ENCODE measurements around the gene GSE1.

GSE1 gene

GRCh38 chr16:85621698-85622428 is 8.7 kb downstream of the GSE1 start:
- no peak for FAIRE-seq

- FAIRE-seq, result no peak
Observed at GRCh38 chr16:85622683-85623082, 9.6 kb downstream of the GSE1 start.

DNA sequence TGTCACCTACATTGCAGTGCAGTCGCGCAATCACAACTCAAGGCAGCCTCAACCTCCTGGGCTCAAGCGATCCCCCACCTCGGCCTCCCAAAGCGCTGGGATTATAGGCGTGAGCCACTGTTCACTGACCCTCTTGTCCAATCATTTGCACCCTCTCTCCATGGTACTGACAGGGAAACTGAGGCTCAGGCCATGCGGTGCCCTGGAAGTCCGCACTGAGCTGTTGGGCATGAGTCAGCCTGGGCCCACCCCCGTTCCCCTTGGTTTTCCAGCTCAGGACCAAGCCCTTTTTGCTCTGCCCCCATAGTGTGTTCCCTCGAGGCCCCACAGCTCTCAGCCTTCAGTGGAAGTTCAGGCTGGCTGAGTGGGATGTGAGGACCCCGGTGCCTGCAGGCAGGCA is 10.1 kb downstream of the GSE1 start:
- FAIRE-seq, result no peak

DNA sequence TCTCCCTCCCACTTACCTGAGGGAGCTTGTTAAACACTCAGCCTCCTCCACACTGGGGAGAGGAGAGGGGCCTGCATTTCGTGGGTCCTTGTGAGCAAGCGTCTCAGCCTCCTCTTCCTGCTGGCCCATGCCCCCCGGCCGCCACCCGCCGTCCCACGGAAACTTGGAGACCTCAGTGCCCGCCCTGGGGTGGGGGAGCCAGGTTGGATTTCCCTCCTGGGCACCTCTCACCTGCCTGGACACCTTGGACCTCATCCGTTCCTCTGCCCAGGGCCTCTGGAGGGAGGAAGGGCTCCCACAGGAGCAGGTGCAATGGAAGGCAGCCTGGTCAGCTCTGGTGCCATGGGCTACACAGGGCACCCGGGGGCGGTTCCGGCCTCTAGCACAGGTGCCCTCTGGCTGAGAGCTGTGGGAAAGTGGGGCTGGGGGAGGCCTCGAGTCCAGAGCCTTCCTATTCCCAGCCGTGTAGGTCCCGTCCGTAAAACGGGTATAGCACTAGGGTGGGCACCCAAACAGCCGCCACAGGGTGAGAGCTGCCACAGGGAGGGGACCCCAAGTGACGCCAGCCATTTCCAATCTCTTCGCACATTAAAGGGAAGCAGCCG is 11.0 kb downstream of the GSE1 start:
- FAIRE-seq, result no peak

GRCh38 chr16:85624646-85625045 is 11.5 kb downstream of the GSE1 start:
- no peak for FAIRE-seq

DNA sequence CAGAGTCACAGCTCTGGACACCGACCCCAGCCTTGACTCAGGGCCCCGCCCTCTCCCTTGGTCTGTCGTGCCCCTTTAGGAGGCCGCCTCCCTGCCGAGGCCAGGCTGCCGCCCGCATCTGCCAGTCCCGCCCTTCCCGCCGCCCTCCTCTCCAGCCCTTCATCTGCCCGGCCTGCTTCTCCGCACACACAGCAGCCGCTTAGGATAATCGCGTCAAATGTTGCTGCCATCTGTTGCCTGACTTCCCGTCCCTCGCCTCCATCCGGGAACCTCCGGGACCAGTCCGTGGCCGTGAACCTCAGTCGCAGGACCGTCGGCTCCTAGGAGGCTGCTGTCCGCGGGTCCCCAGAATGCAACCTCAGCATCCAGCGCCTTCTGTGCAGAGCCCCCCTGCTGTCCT is 11.9 kb downstream of the GSE1 start:
- FAIRE-seq, result no peak

GRCh38 chr16:85625485-85626117 is 12.5 kb downstream of the GSE1 start:
- no peak for FAIRE-seq

DNA sequence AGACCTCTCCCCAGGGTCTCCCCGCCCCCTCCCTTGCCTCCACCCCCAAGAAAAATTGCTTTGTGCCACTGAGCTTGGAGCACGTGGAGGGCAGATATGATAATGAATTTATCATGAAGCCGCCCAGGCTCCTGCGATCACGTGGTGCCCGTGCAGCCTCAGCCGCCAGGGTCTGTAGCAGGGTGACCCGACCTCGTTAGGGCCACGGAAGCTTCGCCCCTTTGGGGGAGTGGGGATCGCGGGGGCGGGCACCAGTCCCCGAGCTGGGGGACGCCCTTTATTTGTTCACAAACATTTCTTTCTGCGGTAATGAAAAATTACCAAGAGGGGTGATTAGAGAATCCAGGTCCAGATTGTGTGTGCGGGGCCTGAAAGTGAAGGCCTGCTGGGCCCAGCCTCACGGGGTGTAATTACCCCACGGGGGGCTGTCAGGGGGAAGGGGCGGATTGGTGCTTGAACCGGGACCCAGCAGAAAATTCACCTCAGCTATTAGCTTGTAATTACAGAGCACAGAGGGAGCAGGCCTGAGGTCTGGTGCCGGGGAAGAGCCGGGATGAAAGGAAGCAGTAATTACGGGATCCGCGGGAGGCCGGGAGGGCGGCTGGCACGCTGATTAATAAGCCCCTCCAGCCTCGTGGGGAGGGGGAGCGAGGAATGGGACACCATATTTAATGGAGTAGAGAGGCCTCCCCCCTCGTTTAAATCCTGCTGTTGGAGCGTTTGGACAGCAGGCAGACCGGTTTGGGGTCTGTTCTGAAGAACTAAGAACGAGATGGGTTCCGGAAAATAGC is 13.3 kb downstream of the GSE1 start:
- FAIRE-seq, result no peak

- no peak for FAIRE-seq
Observed at GRCh38 chr16:85627089-85627488, 14.0 kb downstream of the GSE1 start.

DNA sequence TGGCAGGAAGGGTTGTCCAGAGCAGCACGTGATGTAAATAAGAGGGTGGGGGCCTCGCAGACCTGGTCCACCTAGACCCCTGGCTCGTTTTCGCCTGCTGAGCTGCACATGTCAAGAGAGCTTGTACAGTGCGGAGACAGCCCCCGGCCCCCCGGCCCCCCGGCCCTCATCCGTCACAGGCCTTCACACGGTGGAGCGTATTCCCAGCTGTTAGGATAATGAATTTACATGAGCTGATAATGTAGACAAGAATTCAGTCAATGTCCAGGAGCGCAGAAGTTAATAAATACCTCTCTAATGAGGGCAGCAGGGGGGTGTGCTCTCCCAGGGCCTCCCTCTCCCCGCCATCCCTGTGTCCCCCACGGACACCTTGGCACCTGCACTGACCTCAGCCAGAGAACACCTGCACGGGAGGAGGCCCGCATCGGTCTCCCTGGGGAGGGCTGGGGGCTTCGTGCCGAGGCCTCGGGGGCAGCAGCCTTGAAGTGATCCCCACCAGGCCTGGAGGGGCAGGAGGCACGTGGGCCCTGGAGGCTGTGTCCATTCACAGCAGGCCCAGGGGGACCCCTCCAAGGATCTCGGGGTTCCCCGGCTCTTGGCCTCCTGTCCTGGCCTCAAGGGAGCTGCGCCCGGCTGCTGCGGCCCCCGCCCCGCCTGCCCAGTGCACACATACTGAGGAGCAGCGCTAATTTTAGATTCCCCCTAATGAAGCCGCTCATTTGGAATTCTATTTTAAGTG is 14.6 kb downstream of the GSE1 start:
- no peak for FAIRE-seq

- no peak for FAIRE-seq
Observed at GRCh38 chr16:85628265-85628556, 15.1 kb downstream of the GSE1 start.

GRCh38 chr16:85628645-85629044 is 15.5 kb downstream of the GSE1 start:
- FAIRE-seq, result no peak

GRCh38 chr16:85629326-85629725 is 16.2 kb downstream of the GSE1 start:
- FAIRE-seq, result no peak

GRCh38 chr16:85629853-85630252 is 16.7 kb downstream of the GSE1 start:
- no peak for FAIRE-seq

DNA sequence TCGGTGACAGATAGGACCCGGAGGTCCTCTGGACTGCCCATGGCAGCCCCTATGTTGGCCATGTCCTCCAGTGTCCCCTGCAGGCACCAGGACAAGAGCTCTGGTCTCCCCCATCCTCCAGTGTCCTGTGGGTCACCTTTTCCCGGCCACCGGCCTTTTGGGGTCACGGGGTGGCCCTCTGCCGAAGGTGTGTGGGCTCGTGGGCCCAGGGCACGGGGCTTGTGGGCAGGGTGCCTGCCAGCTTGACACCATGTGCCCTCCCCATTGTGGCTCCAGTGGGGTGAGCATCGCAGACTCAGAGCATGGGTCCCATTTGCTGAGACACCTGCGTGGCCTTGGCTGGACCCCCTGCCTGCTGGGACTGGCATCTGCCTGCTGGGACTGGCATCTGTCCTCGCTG is 18.1 kb downstream of the GSE1 start:
- no peak for FAIRE-seq

DNA sequence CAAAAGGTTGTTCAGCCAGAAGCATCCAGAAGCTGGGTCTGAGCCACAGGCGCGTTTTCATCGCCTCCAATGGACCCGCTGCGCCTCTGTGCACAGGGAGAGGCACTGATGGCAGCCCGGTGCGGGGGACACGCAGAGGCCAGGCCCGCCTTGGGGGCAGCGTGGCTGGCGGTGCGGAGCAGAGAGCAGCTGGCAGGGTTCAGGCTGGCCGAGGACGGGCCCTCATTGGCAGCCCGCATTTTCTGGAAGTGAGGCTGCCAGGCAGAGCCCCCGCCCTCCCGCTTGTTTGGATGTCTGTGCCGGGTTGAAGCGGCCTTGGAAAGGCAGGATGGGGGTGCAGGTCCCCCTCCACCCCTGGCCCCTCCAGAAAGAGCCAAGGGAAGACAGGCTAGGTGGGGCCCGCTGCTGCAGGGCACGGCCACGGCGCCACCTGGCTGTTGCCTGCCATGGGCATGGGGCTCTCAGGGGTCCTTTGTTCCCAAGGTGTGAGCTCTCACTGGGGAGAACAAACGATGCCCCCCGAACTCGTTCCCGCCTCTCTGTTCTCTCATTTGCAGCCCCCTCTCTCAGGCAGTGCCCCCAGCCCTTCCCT is 18.8 kb downstream of the GSE1 start:
- no peak for FAIRE-seq

GRCh38 chr16:85632709-85633437 is 19.8 kb downstream of the GSE1 start:
- FAIRE-seq, result no peak

GRCh38 chr16:85633438-85633743 is 20.3 kb downstream of the GSE1 start:
- no peak for FAIRE-seq

- FAIRE-seq, result no peak
Observed at GRCh38 chr16:85633888-85634287, 20.8 kb downstream of the GSE1 start.

GRCh38 chr16:85634747-85635544 is 21.8 kb downstream of the GSE1 start:
- no peak for FAIRE-seq

- no peak for FAIRE-seq
Observed at GRCh38 chr16:85635545-85636140, 22.5 kb downstream of the GSE1 start.

Data from colon (tissue), 2 donors.